Measurements from ENCODE around the gene CREB3L2.

GRCh38 chr7:137969828-137970227 is 32.1 kb downstream of the CREB3L2 start:
- TF ChIP-seq POLR2A (IDR thresholded peaks at IDR 0.05), result no peak
- no peak for TF ChIP-seq EP300 (IDR thresholded peaks at IDR 0.05)
- TF ChIP-seq CTCF (IDR thresholded peaks at IDR 0.05), result no peak
